Activated CD4-positive, alpha-beta T cell treated with anti-CD3 and anti-CD28 coated beads for 4 hours (primary cell): ENCODE measurements around the gene RNF25.

Experiments used
- DNase-seq, 2 donors: peaks; one replicate each; pipeline ENCODE4 v3.0.0-alpha.2; 2020

The RNF25 gene

GRCh38 chr2:218621007-218621406 is 50.8 kb downstream of the RNF25 start:
- no peak for DNase-seq

GRCh38 chr2:218618102-218618860 is 53.5 kb downstream of the RNF25 start:
- no peak for DNase-seq

GRCh38 chr2:218615868-218616315 is 55.9 kb downstream of the RNF25 start:
- no peak for DNase-seq
